SK-N-SH treated with all-trans-retinoic acid at 6 μM for 48 hours (cell line): Measurements from ENCODE around the gene TINAGL1.

Experiments
- ATAC-seq: fragments of 200-7000 bp; cut with Tn5 transposase; 3 replicates; pipeline ENCODE4 v1.9.1; 2020; ENCODE audit warnings: mild to moderate bottlenecking, moderate library complexity
- ARNTL ChIP-seq: fragments of 450-650 bp; formaldehyde crosslinking; IDR thresholded peaks from 2 replicates; pipeline ENCODE4 v1.5.0; 2020; ENCODE audit warnings: low read depth, mild to moderate bottlenecking, moderate library complexity, borderline replicate concordance
- BACH2 ChIP-seq: fragments of 250-450 bp; sonication (Bioruptor Pico); IDR thresholded peaks from 2 replicates; pipeline ENCODE4 v1.9.0; 2021; ENCODE audit warnings: mild to moderate bottlenecking, borderline replicate concordance
- ESRRG ChIP-seq: fragments of 250-450 bp; sonication (Bioruptor Pico); IDR thresholded peaks from 2 replicates; pipeline ENCODE4 v1.6.1; 2021; ENCODE audit warnings: mild to moderate bottlenecking
- GLIS3 ChIP-seq: fragments of 250-450 bp; sonication (Bioruptor Pico); IDR thresholded peaks from 2 replicates; pipeline ENCODE4 v1.5.0; 2020; ENCODE audit warnings: mild to moderate bottlenecking, moderate library complexity
- OSR1 ChIP-seq: fragments of 250-450 bp; sonication (Bioruptor Pico); IDR thresholded peaks from 2 replicates; pipeline ENCODE4 v1.8.0; 2022; ENCODE audit warnings: moderate library complexity, mild to moderate bottlenecking, inconsistent platforms
- PATZ1 ChIP-seq: fragments of 250-450 bp; sonication (Bioruptor Pico); IDR thresholded peaks from 2 replicates; pipeline ENCODE4 v1.8.0; 2020; ENCODE audit warnings: mild to moderate bottlenecking, moderate library complexity, borderline replicate concordance
- PPARA ChIP-seq: fragments of 250-450 bp; sonication (Bioruptor Pico); IDR thresholded peaks from 2 replicates; pipeline ENCODE4 v1.5.0; 2020; ENCODE audit warnings: mild to moderate bottlenecking, borderline replicate concordance
- RARB ChIP-seq: fragments of 250-450 bp; sonication (Bioruptor Pico); IDR thresholded peaks from 2 replicates; pipeline ENCODE4 v1.8.0; 2021; ENCODE audit warnings: mild to moderate bottlenecking, moderate library complexity
- TOX ChIP-seq: fragments of 250-450 bp; sonication (Bioruptor Pico); IDR thresholded peaks from 2 replicates; pipeline ENCODE4 v1.8.0; 2021; ENCODE audit warnings: mild to moderate bottlenecking, moderate library complexity, borderline replicate concordance
- TSHZ2 ChIP-seq: fragments of 250-450 bp; sonication (Bioruptor Pico); IDR thresholded peaks from 2 replicates; pipeline ENCODE4 v1.5.0; 2020; ENCODE audit warnings: mild to moderate bottlenecking, moderate library complexity
- ZC3H10 ChIP-seq: fragments of 250-450 bp; sonication (Bioruptor Pico); IDR thresholded peaks from 2 replicates; pipeline ENCODE4 v1.5.1; 2021; ENCODE audit warnings: mild to moderate bottlenecking, moderate library complexity
- ZFP3 ChIP-seq: fragments of 250-450 bp; sonication (Bioruptor Pico); IDR thresholded peaks from 2 replicates; pipeline ENCODE4 v1.5.0; 2020; ENCODE audit warnings: mild to moderate bottlenecking, moderate library complexity
- ZFP30 ChIP-seq: fragments of 450-650 bp; formaldehyde crosslinking; IDR thresholded peaks from 2 replicates; pipeline ENCODE4 v1.5.0; 2022; ENCODE audit warnings: mild to moderate bottlenecking, moderate library complexity
- ZNF70 ChIP-seq: fragments of 450-650 bp; formaldehyde crosslinking; IDR thresholded peaks from 2 replicates; pipeline ENCODE4 v1.5.0; 2020; ENCODE audit warnings: mild to moderate bottlenecking, moderate library complexity
- TF ChIP-seq, protein P1 (sequence below): fragments of 250-450 bp; sonication (Bioruptor Pico); IDR thresholded peaks from 2 replicates; pipeline ENCODE4 v1.5.1; 2020; ENCODE audit warnings: low read depth, mild to moderate bottlenecking, moderate library complexity
- TF ChIP-seq, protein P2 (sequence below): fragments of 250-450 bp; sonication (Bioruptor Pico); IDR thresholded peaks from 2 replicates; pipeline ENCODE4 v1.8.0; 2021; ENCODE audit warnings: low read depth, mild to moderate bottlenecking, moderate library complexity, borderline replicate concordance

Gene TINAGL1

GRCh38 chr1:31624309-31624708 lies 48.0 kb downstream of the TINAGL1 start (continued):
- no peak for TF ChIP-seq TSHZ2 (CRISPR knock-in tag)
- no peak for TF ChIP-seq ZNF70 (CRISPR knock-in tag)
- TF ChIP-seq ZFP3 (CRISPR knock-in tag), result no peak
- no peak for TF ChIP-seq ARNTL (CRISPR knock-in tag)
- TF ChIP-seq ZC3H10, result no peak
- no peak for TF ChIP-seq PATZ1 (CRISPR knock-in tag)
- no peak for TF ChIP-seq OSR1 (CRISPR knock-in tag)
- TF ChIP-seq, protein P1, sequence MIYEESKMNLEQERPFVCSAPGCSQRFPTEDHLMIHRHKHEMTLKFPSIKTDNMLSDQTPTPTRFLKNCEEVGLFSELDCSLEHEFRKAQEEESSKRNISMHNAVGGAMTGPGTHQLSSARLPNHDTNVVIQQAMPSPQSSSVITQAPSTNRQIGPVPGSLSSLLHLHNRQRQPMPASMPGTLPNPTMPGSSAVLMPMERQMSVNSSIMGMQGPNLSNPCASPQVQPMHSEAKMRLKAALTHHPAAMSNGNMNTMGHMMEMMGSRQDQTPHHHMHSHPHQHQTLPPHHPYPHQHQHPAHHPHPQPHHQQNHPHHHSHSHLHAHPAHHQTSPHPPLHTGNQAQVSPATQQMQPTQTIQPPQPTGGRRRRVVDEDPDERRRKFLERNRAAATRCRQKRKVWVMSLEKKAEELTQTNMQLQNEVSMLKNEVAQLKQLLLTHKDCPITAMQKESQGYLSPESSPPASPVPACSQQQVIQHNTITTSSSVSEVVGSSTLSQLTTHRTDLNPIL (CRISPR knock-in tag), result no peak

GRCh38 chr1:31624731-31625514 lies 48.6 kb downstream of the TINAGL1 start:
- ATAC-seq, result no peak
- TF ChIP-seq ESRRG (no peak), PPARA (CRISPR knock-in tag) (no peak), TOX (CRISPR knock-in tag) (no peak), PATZ1 (CRISPR knock-in tag) (no peak), TSHZ2 (CRISPR knock-in tag) (no peak), GLIS3 (CRISPR knock-in tag) (no peak), ZFP30 (CRISPR knock-in tag) (no peak)
- TF ChIP-seq, protein P2, sequence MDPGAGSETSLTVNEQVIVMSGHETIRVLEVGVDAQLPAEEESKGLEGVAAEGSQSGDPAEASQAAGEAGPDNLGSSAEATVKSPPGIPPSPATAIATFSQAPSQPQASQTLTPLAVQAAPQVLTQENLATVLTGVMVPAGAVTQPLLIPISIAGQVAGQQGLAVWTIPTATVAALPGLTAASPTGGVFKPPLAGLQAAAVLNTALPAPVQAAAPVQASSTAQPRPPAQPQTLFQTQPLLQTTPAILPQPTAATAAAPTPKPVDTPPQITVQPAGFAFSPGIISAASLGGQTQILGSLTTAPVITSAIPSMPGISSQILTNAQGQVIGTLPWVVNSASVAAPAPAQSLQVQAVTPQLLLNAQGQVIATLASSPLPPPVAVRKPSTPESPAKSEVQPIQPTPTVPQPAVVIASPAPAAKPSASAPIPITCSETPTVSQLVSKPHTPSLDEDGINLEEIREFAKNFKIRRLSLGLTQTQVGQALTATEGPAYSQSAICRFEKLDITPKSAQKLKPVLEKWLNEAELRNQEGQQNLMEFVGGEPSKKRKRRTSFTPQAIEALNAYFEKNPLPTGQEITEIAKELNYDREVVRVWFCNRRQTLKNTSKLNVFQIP, result no peak

DNA sequence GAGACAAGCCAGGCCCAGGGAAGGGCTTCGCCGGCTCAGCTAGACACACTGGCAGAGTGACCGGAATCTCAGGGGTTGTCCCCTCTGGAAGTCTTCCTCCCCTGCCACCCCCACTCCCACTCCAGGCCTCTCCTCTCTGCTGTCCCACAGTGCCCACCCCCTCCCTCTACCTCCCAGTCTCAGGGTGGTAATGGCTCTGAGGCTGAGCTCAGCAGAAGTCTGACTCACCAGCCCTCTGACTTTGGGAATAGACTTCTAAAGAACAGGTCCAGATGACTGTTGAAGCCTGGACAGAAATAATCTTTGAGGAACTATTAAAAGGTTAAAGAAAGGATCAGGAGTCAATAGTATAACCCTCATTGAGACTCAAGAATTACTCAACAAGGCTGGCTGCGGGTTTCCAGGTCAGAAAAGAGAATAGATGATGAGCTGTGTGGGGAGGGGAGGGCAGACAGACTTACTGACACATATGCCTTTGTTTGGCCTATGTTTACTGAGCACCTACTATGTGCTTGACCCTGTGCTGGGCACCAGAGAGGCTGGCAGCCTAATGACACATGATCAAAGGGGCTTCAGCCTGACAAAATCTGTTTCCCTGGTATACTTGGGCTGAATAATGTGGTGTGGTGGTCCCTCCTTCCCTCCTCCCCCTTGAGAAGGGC lies 49.4 kb downstream of the TINAGL1 start:
- peak; percentile 52 for ATAC-seq
- TF ChIP-seq, protein P1 (CRISPR knock-in tag), result no peak
- TF ChIP-seq GLIS3 (CRISPR knock-in tag) (no peak), ARNTL (CRISPR knock-in tag) (no peak), ZFP3 (CRISPR knock-in tag) (no peak), ZFP30 (CRISPR knock-in tag) (no peak), BACH2 (CRISPR knock-in tag) (no peak), PPARA (CRISPR knock-in tag) (no peak), PATZ1 (CRISPR knock-in tag) (no peak), RARB (no peak)
- TF ChIP-seq, protein P2, result no peak
